HEK293T (cell line): ENCODE measurements around the gene HDAC11.
"Not testable (repeated sequence)": the region's sequence is repeated elsewhere in the genome, so short reads cannot be mapped to it uniquely, and the experiment has no call there.

ENCODE experiments used
- CTCF ChIA-PET: fragments of 350-600 bp; formaldehyde crosslinking; extraction: SDS; loops from one replicate; lab custom pipeline; 2021; ENCODE audit warnings: antibody characterized with exemption, inconsistent platforms; lab: Yijun Ruan, JAX
- POLR2A ChIA-PET: fragments of 350-600 bp; formaldehyde crosslinking; extraction: SDS; loops from one replicate; lab custom pipeline; 2020; ENCODE audit warnings: antibody characterized with exemption, inconsistent platforms; lab: Yijun Ruan, JAX
- DNase-seq: peaks from one replicate; pipeline ENCODE4 v3.0.0; 2012; ENCODE audit warnings: mixed read lengths; ENCODE audit errors: extremely low spot score
- ARNT ChIP-seq: fragments of 450-650 bp; IDR thresholded peaks from 2 replicates; pipeline ENCODE4 v1.6.1; 2017; ENCODE audit warnings: mild to moderate bottlenecking
- BHLHE40 ChIP-seq: fragments of 450-650 bp; IDR thresholded peaks from 2 replicates; pipeline ENCODE4 v1.6.1; 2016; ENCODE audit warnings: mild to moderate bottlenecking, moderate library complexity, borderline replicate concordance
- CTBP1 ChIP-seq: fragments of 450-650 bp; IDR thresholded peaks from 2 replicates; pipeline ENCODE4 v1.6.1; 2016; ENCODE audit warnings: borderline replicate concordance
- ELF4 ChIP-seq: fragments of 450-650 bp; IDR thresholded peaks from 2 replicates; pipeline ENCODE4 v1.6.1; 2017; ENCODE audit warnings: antibody characterized with exemption
- FOXA1 ChIP-seq: fragments of 450-650 bp; IDR thresholded peaks from 2 replicates; pipeline ENCODE4 v1.6.1; 2016; ENCODE audit warnings: mild to moderate bottlenecking
- FOXK2 ChIP-seq: fragments of 450-650 bp; IDR thresholded peaks from 2 replicates; pipeline ENCODE4 v1.6.1; 2016; ENCODE audit warnings: mild to moderate bottlenecking
- FOXM1 ChIP-seq: fragments of 450-650 bp; IDR thresholded peaks from 2 replicates; pipeline ENCODE4 v1.6.1; 2017; ENCODE audit warnings: mild to moderate bottlenecking, borderline replicate concordance
- HDGF ChIP-seq: fragments of 450-650 bp; IDR thresholded peaks from 2 replicates; pipeline ENCODE4 v1.6.1; 2017; ENCODE audit warnings: antibody characterized with exemption, borderline replicate concordance
- L3MBTL2 ChIP-seq: fragments of 450-650 bp; conservative IDR thresholded peaks from 2 replicates; pipeline ENCODE4 v1.6.1; 2016; ENCODE audit warnings: mild to moderate bottlenecking
- LEF1 ChIP-seq: fragments of 450-650 bp; IDR thresholded peaks from 2 replicates; pipeline ENCODE4 v1.6.1; 2017; ENCODE audit warnings: mild to moderate bottlenecking, borderline replicate concordance
- NFRKB ChIP-seq: fragments of 450-650 bp; IDR thresholded peaks from 2 replicates; pipeline ENCODE4 v1.6.1; 2016; ENCODE audit warnings: mild to moderate bottlenecking, moderate library complexity
- SP1 ChIP-seq: fragments of 450-650 bp; IDR thresholded peaks from 2 replicates; pipeline ENCODE4 v1.6.1; 2017
- SUZ12 ChIP-seq: fragments of 450-650 bp; IDR thresholded peaks from 2 replicates; pipeline ENCODE4 v1.6.1; 2016; ENCODE audit warnings: mild to moderate bottlenecking
- TARDBP ChIP-seq: fragments of 450-650 bp; IDR thresholded peaks from 2 replicates; pipeline ENCODE4 v1.6.1; 2016
- ZNF384 ChIP-seq: fragments of 450-650 bp; IDR thresholded peaks from 2 replicates; pipeline ENCODE4 v1.6.1; 2016
- TF ChIP-seq, protein P1 (sequence below): fragments of 450-650 bp; IDR thresholded peaks from 2 replicates; pipeline ENCODE4 v1.6.1; 2016

Gene HDAC11

DNA sequence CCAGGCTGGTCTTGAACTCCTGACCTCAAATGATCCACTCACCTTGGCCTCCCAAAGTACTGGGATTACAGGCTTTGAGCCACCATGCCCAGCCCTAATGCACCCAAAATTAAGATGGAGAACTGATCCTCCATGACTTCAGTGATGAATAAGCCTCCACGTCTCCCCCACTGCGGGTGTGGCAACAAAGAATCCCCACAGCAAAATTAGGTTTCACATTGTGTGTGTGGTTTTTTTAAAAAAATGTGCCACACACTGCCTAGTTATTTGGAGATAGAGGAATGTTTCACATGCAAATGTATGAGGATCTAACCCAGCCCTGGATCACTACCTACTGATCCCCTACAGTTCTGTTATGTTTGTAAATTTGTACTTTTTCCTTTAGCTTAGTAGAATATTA is 17.3 kb downstream of the HDAC11 start:
- ChIA-PET POLR2A (no interaction called here), CTCF (interaction anchor here (1.0 to 3.7 kb wide), 2 partner anchors 34 to 151 kb away, joined by 3 to 43 read pairs; no protein-coding TSS in a partner anchor)
- TF ChIP-seq, protein P1, sequence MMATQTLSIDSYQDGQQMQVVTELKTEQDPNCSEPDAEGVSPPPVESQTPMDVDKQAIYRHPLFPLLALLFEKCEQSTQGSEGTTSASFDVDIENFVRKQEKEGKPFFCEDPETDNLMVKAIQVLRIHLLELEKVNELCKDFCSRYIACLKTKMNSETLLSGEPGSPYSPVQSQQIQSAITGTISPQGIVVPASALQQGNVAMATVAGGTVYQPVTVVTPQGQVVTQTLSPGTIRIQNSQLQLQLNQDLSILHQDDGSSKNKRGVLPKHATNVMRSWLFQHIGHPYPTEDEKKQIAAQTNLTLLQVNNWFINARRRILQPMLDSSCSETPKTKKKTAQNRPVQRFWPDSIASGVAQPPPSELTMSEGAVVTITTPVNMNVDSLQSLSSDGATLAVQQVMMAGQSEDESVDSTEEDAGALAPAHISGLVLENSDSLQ = no peak
- TF ChIP-seq HDGF (no peak), ZNF384 (no peak), LEF1 (no peak), L3MBTL2 (no peak), NFRKB (no peak), SUZ12 (no peak), CTBP1 (no peak), ELF4 (no peak), TARDBP (no peak), FOXM1 (no peak), FOXA1 (no peak), BHLHE40 (no peak), SP1 (no peak), ARNT (no peak), FOXK2 (no peak)
- no peak for DNase-seq

DNA sequence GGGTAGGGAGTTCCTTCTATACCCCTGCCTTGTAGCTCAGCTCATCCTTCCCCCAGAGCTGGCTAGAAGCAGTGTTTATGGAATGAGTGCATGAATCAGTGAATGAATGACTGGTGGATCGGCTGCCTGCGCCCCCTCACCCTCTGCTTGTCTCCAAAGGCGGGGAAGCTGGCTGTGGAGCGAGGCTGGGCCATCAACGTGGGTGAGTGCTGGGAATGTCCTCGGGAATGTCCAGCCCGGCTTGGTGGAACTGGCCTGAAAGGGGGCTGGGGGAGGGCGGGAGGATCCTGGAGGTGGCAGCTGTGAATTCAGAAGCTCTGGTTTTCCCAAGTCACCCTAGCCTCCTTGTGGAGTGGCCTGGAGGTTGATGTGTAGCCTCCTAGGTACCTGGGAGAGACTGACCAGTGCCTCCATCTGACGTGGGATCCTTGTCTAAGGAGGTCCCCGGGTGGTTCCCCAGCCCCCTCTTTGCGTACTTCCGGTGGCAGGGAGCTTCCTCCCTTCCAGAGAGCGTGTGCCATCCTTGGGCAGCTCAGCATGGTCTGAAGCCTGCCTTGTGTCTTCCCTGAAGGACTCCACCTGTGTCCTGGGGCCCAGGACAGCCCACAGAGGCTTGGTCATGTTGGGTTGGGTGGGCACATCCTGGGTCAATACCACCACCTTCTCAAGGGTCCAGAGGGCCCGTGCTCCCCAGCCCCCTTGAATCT is 18.4 kb downstream of the HDAC11 start:
- TF ChIP-seq CTBP1 = no peak
- CTCF ChIA-PET = interaction anchor here (1.0 to 3.7 kb wide), 3 partner anchors 35 to 156 kb away, joined by 3 to 43 read pairs (median 3); no protein-coding TSS in a partner anchor
- DNase-seq = no peak
- POLR2A ChIA-PET = interaction anchor here (0.9 kb wide), 2 partner anchors 15 to 46 kb away, joined by 3 to 5 read pairs; no protein-coding TSS in a partner anchor

DNA sequence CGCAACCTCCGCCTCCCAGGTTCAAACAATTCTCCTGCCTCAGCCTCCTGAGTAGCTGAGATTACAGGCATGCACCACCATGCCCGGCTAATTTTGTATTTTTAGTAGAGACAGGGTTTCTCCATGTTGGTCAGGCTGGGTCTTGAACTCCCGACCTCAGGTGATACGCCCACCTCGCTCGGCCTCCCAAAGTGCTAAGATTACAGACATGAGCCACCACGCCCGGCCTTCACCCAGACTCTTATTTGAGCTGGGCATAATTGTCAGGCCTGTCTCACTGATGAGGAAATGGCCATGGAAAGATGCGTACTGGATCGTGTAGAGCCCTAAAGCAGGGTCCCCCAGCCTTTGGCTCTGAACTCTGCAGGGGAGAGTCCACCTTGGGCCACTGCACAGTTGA is 19.1 kb downstream of the HDAC11 start:
- CTCF ChIA-PET = interaction anchor here (1.0 to 3.7 kb wide), 3 partner anchors 135 to 156 kb away, joined by 3 to 43 read pairs (median 3); no protein-coding TSS in a partner anchor
- DNase-seq, POLR2A ChIA-PET: not testable (repeated sequence)

DNA sequence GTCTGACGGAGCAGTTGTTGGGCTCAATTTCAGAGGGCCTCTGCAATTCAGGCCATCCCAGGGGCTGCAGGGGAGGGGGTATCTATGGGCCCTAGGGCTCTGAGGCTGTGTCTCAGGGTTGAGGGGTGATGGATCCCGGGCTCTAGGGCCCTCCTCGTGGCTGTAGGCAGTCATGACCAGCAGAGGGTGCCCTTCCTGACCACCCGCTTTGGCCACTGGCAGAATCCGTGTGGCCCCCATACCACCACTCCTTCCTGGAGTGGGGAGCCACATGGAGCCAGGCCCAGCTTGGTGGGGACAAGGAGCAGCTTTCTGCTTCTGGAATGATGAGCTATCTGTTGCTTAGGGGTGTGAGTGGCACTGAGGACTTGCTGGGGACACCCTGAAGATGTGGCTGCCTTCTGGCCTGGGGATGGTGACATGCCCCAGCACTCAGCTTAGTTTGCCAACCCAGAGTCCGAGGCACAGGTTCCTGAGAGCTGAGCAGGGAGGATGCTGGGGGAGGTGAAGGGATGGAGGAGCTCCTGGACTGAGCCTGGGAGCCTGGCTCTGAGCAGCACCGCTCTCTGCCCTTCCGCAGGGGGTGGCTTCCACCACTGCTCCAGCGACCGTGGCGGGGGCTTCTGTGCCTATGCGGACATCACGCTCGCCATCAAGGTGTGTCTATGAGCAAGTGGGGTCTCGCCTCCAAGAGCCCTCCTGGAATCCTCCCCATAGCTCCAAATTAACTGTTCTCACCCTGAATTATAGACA is 20.2 kb downstream of the HDAC11 start:
- ChIA-PET POLR2A (no interaction called here), CTCF (interaction anchor here (0.6 to 3.7 kb wide), 5 partner anchors 19 to 155 kb away, joined by 3 to 43 read pairs (median 3); no protein-coding TSS in a partner anchor)
- DNase-seq = peak; percentile 61
- TF ChIP-seq NFRKB = no peak
- TF ChIP-seq FOXA1 = no peak
- TF ChIP-seq L3MBTL2 = no peak
- TF ChIP-seq BHLHE40 = no peak
- TF ChIP-seq, protein P1 = no peak
- no peak for TF ChIP-seq HDGF
- TF ChIP-seq LEF1 = no peak
- no peak for TF ChIP-seq ARNT
- TF ChIP-seq CTBP1 = no peak
- no peak for TF ChIP-seq ELF4
- no peak for TF ChIP-seq FOXM1

DNA sequence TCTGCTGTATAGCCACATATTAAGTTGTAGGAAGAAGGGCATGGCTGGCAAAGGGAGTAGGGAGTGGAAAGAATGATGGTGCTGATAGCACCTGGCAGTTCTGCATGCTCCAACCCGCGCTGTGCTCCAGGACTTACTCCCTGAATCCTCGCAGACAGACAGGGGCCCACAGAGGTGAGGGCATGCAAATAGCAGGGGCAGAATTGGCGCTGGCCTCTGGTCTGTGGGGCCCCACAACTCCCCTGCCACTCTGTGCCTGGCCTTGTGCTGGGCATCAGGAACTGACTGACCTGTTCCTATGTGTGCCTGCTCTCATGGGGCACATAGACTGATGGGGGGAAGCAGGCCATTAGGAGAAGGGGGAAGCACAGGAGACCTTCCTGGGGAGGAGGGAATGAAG is 20.9 kb downstream of the HDAC11 start:
- no peak for TF ChIP-seq FOXK2
- TF ChIP-seq SUZ12 = no peak
- TF ChIP-seq SP1 = no peak
- TF ChIP-seq HDGF = no peak
- no peak for TF ChIP-seq ZNF384
- TF ChIP-seq, protein P1 = no peak
- TF ChIP-seq FOXM1 = no peak
- no peak for TF ChIP-seq LEF1
- TF ChIP-seq L3MBTL2 = no peak
- no peak for TF ChIP-seq ELF4
- ChIA-PET CTCF (interaction anchor here (0.7 to 3.7 kb wide), 3 partner anchors 19 to 154 kb away, joined by 3 to 43 read pairs (median 3); no protein-coding TSS in a partner anchor), POLR2A (no interaction called here)
- DNase-seq = no peak

DNA sequence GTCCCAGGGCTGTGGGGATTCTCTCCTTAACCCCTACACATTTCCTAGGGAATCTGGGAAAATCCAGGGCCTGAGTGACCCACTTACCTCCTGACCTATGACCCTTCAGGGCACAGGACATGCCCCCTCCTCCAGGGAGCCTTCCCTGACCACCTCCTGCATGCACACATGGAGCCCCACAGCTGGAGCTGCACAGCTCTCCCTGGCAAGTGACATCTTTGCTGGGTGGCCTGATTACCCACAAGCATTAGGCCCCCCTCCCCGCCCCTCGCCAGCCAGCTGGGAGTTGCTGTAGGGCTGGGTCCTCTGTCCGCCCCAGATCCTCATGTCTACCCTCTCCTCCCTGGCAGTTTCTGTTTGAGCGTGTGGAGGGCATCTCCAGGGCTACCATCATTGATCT is 21.4 kb downstream of the HDAC11 start:
- ChIA-PET POLR2A (no interaction called here), CTCF (no interaction called here)
- TF ChIP-seq FOXM1 (no peak), BHLHE40 (no peak), FOXA1 (no peak), CTBP1 (no peak), SUZ12 (no peak), ARNT (no peak), ZNF384 (no peak), LEF1 (no peak), NFRKB (no peak), SP1 (no peak)
- TF ChIP-seq, protein P1 = no peak
- no peak for DNase-seq
